Gastroesophageal sphincter (tissue), 3 donors: ENCODE results near the gene FAM209A.
A peak's percentile ranks its signal among the peaks of the same experiment; 100 is the strongest.

ENCODE experiments used
- EP300 ChIP-seq: sonication (generic); formaldehyde crosslinking; IDR thresholded peaks from one replicate; pipeline ENCODE4 v1.6.1; 2017; ENCODE audit warnings: antibody characterized with exemption, mild to moderate bottlenecking
- POLR2A ChIP-seq, 2 donors: fragments of 450-650 bp; IDR thresholded peaks; one replicate each; pipeline ENCODE4 v1.6.1; 2017; ENCODE audit warnings: antibody characterized with exemption in 2 of 2, mild to moderate bottlenecking in 2 of 2, moderate library complexity in 1 of 2
- POLR2AphosphoS5 ChIP-seq: sonication (generic); formaldehyde crosslinking; IDR thresholded peaks from one replicate; pipeline ENCODE4 v1.6.1; 2017; ENCODE audit warnings: antibody characterized with exemption
- TF ChIP-seq, protein P1 (sequence below), 4 experiments: fragments of 200-600 bp in 2 of 4; fragments of 450-650 bp in 2 of 4; sonication (generic) in 1 of 4; IDR thresholded peaks; one replicate each; pipeline ENCODE4 v1.5.1; 2017 to 2019; ENCODE audit warnings: antibody characterized with exemption in 4 of 4, mild to moderate bottlenecking in 2 of 4, moderate library complexity in 2 of 4

DNA sequence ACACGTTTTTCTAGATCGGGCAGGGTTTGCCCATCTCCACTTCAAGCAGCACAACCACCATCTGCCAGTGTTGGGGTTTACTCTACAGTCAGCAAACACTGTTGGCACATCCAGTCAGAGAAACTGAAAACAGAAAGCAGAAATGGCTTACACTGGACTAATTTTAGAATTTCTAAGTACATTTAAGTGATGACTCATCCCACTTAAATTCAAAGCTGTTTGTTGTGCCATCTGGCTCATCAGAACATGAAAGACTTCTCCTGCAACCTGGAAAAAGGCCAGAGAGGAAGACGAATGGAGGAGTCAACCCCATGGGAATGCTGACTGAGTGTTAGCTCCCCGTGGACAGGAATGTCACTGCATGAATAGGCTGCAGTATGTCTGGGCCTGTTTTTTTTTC, 30.3 kb downstream of the FAM209A start:
- TF ChIP-seq, protein P1, sequence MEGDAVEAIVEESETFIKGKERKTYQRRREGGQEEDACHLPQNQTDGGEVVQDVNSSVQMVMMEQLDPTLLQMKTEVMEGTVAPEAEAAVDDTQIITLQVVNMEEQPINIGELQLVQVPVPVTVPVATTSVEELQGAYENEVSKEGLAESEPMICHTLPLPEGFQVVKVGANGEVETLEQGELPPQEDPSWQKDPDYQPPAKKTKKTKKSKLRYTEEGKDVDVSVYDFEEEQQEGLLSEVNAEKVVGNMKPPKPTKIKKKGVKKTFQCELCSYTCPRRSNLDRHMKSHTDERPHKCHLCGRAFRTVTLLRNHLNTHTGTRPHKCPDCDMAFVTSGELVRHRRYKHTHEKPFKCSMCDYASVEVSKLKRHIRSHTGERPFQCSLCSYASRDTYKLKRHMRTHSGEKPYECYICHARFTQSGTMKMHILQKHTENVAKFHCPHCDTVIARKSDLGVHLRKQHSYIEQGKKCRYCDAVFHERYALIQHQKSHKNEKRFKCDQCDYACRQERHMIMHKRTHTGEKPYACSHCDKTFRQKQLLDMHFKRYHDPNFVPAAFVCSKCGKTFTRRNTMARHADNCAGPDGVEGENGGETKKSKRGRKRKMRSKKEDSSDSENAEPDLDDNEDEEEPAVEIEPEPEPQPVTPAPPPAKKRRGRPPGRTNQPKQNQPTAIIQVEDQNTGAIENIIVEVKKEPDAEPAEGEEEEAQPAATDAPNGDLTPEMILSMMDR (IDR thresholded peaks at IDR 0.05), result peak in 2 of 4 experiments; percentile 10 to 26
- TF ChIP-seq POLR2AphosphoS5 (peak; percentile 70), POLR2A (IDR thresholded peaks at IDR 0.05) (no peak), EP300 (no peak)
